Neural progenitor cell (in vitro differentiated cells): ENCODE measurements around the gene GMPPA. TPM values are rescaled to one million over a fixed set of nuclear protein-coding genes. Genes with fewer than 3 reads are reported as not detected.

Experiments used
- DNase-seq: peaks from one replicate; pipeline ENCODE4 v3.0.0-alpha.2; 2016; ENCODE audit warnings: low spot score
- H2AFZ ChIP-seq: fragments of 200-600 bp; sonication (generic); replicated peaks from 2 replicates; pipeline ENCODE4 v1.6.1; 2016; ENCODE audit warnings: antibody characterized with exemption
- H3F3A ChIP-seq: fragments of 200-600 bp; sonication (generic); 2 replicates; pipeline ENCODE4 v1.6.1; 2016; ENCODE audit warnings: antibody characterized with exemption, low read depth
- H3K27ac ChIP-seq: fragments of 200-600 bp; sonication (generic); 2 replicates; pipeline ENCODE4 v1.5.1; 2016; ENCODE audit warnings: mild to moderate bottlenecking
- H3K27me3 ChIP-seq: fragments of 200-600 bp; sonication (generic); 2 replicates; pipeline ENCODE4 v1.6.1; 2016; ENCODE audit warnings: mild to moderate bottlenecking, moderate library complexity
- H3K36me3 ChIP-seq: fragments of 200-600 bp; sonication (generic); 2 replicates; pipeline ENCODE4 v1.5.1; 2016
- H3K4me1 ChIP-seq: fragments of 200-600 bp; sonication (generic); 2 replicates; pipeline ENCODE4 v1.6.1; 2016; ENCODE audit warnings: mixed run types
- H3K4me2 ChIP-seq: fragments of 200-600 bp; sonication (generic); 2 replicates; pipeline ENCODE4 v1.6.1; 2016
- H3K4me3 ChIP-seq: fragments of 200-600 bp; sonication (generic); 2 replicates; pipeline ENCODE4 v1.5.1; 2016
- H3K79me2 ChIP-seq: fragments of 200-600 bp; sonication (generic); 2 replicates; pipeline ENCODE4 v1.6.1; 2016; ENCODE audit warnings: low read depth
- H3K9ac ChIP-seq: fragments of 200-600 bp; sonication (generic); 2 replicates; pipeline ENCODE4 v1.6.1; 2016
- H3K9me3 ChIP-seq: fragments of 200-600 bp; sonication (generic); 2 replicates; pipeline ENCODE4 v1.5.1; 2016; ENCODE audit warnings: low read depth
- H4K20me1 ChIP-seq: fragments of 200-600 bp; sonication (generic); 2 replicates; pipeline ENCODE4 v1.6.1; 2016; ENCODE audit warnings: low read depth
- H3K27ac Mint-ChIP-seq: 3 replicates; pipeline ENCODE4 v1.8.0; 2021; ENCODE audit warnings: mixed read lengths
- H3K27me3 Mint-ChIP-seq: 2 replicates; pipeline ENCODE4 v1.8.0; 2022; ENCODE audit warnings: low read depth, mild to moderate bottlenecking, inconsistent platforms, moderate library complexity, mixed read lengths; ENCODE audit not compliant: insufficient read depth
- H3K36me3 Mint-ChIP-seq: 3 replicates; pipeline ENCODE4 v1.8.0; 2021; ENCODE audit warnings: mixed read lengths
- H3K4me1 Mint-ChIP-seq: 3 replicates; pipeline ENCODE4 v1.8.0; 2021; ENCODE audit warnings: mixed read lengths
- H3K4me3 Mint-ChIP-seq: 3 replicates; pipeline ENCODE4 v1.8.0; 2021; ENCODE audit warnings: mild to moderate bottlenecking, moderate library complexity, mixed read lengths
- H3K9me3 Mint-ChIP-seq: 3 replicates; pipeline ENCODE4 v1.8.0; 2020; ENCODE audit warnings: mixed read lengths
- CTCF ChIP-seq: fragments of 200-600 bp; sonication (generic); IDR thresholded peaks from 2 replicates; pipeline ENCODE4 v1.5.1; 2017; ENCODE audit warnings: antibody characterized with exemption, mild to moderate bottlenecking
- EZH2 ChIP-seq: fragments of 200-600 bp; sonication (generic); IDR thresholded peaks from 2 replicates; pipeline ENCODE4 v1.6.1; 2017; ENCODE audit warnings: antibody characterized with exemption, mild to moderate bottlenecking, moderate library complexity
- EZH2phosphoT487 ChIP-seq: fragments of 200-600 bp; sonication (generic); IDR thresholded peaks from 2 replicates; pipeline ENCODE4 v1.6.1; 2017; ENCODE audit warnings: antibody characterized with exemption
- total RNA-seq: library from RNA; depleted of rRNA; stranded (reverse); fragments of >200 nt; gene quantifications from 2 replicates; pipeline ENCODE4 v1.2.3, GENCODE V29; 2015; ENCODE audit warnings: low replicate concordance

The GMPPA gene
- total RNA-seq, 1 donor from 2014 or later = 49.3 TPM

GRCh38 chr2:219462349-219462748 lies 36.3 kb upstream of the GMPPA start:
- Mint-ChIP-seq H3K36me3 (peaks cover 2% of the 10 kb centered on the region), H3K9me3 (no peaks in the 10 kb centered on the region), H3K27ac (no peak overlapping the region), H3K4me3 (peak overlapping the region; percentile 18), H3K4me1 (peaks cover 28% of the 10 kb centered on the region), H3K27me3 (peaks cover 8% of the 10 kb centered on the region)
- Histone ChIP-seq H3F3A (peaks cover 17% of the 10 kb centered on the region), H3K79me2 (no peaks in the 10 kb centered on the region), H3K9me3 (no peaks in the 10 kb centered on the region), H2AFZ (no peak overlapping the region), H3K27ac (no peak overlapping the region), H3K4me2 (no peak overlapping the region), H3K36me3 (no peaks in the 10 kb centered on the region), H3K9ac (no peak overlapping the region), H4K20me1 (no peaks in the 10 kb centered on the region), H3K27me3 (no peaks in the 10 kb centered on the region), H3K4me3 (no peak overlapping the region), H3K4me1 (peaks cover 29% of the 10 kb centered on the region)
- TF ChIP-seq EZH2 (no peak), CTCF (no peak), EZH2phosphoT487 (no peak)
- no peak for DNase-seq

- no peaks in the 10 kb centered on the region for H3K9me3 ChIP-seq
- peaks cover 10% of the 10 kb centered on the region for H3K4me1 Mint-ChIP-seq
- H3K27ac ChIP-seq = no peak overlapping the region
- no peaks in the 10 kb centered on the region for H3K79me2 ChIP-seq
- H3K9me3 Mint-ChIP-seq = no peaks in the 10 kb centered on the region
- no peak overlapping the region for H3K4me3 ChIP-seq
- H3K4me2 ChIP-seq = no peak overlapping the region
- H4K20me1 ChIP-seq = no peaks in the 10 kb centered on the region
- H3K27me3 ChIP-seq = no peaks in the 10 kb centered on the region
- no peaks in the 10 kb centered on the region for H3K36me3 ChIP-seq
- H3K27me3 Mint-ChIP-seq = peaks cover 6% of the 10 kb centered on the region
- no peak overlapping the region for H3K9ac ChIP-seq
- peaks cover 2% of the 10 kb centered on the region for H3K36me3 Mint-ChIP-seq
- H3K27ac Mint-ChIP-seq = no peak overlapping the region
- H2AFZ ChIP-seq = no peak overlapping the region
- DNase-seq = no peak
- peaks cover 9% of the 10 kb centered on the region for H3F3A ChIP-seq
- peaks cover 19% of the 10 kb centered on the region for H3K4me1 ChIP-seq
- no peak overlapping the region for H3K4me3 Mint-ChIP-seq
- no peak for TF ChIP-seq CTCF
Observed at GRCh38 chr2:219464286-219465032, 34.2 kb upstream of the GMPPA start.

- no peak overlapping the region for H3K27ac ChIP-seq
- no peaks in the 10 kb centered on the region for H3K9me3 ChIP-seq
- H3K4me1 ChIP-seq = peaks cover 6% of the 10 kb centered on the region
- no peak overlapping the region for H3K4me3 ChIP-seq
- H3K27me3 ChIP-seq = no peaks in the 10 kb centered on the region
- Mint-ChIP-seq H3K36me3 (peaks cover 2% of the 10 kb centered on the region), H3K4me1 (peaks cover 4% of the 10 kb centered on the region), H3K27me3 (peaks cover 8% of the 10 kb centered on the region), H3K4me3 (no peak overlapping the region), H3K9me3 (no peaks in the 10 kb centered on the region), H3K27ac (no peak overlapping the region)
- H3K79me2 ChIP-seq = no peaks in the 10 kb centered on the region
- DNase-seq = no peak
- H3F3A ChIP-seq = no peaks in the 10 kb centered on the region
- no peak overlapping the region for H3K9ac ChIP-seq
- no peak overlapping the region for H3K4me2 ChIP-seq
- no peaks in the 10 kb centered on the region for H4K20me1 ChIP-seq
- TF ChIP-seq EZH2 (no peak), EZH2phosphoT487 (no peak), CTCF (no peak)
- no peaks in the 10 kb centered on the region for H3K36me3 ChIP-seq
- H2AFZ ChIP-seq = no peak overlapping the region
Observed at GRCh38 chr2:219465659-219466561, 32.8 kb upstream of the GMPPA start.
